Thyroid gland (tissue), 4 donors: Measurements from ENCODE around the gene GNAI1.

Source experiments
- CTCF ChIP-seq, 6 experiments: fragments of 200-600 bp in 3 of 6; fragments of 450-650 bp in 3 of 6; sonication (generic) in 3 of 6; IDR thresholded peaks; one replicate each; pipeline ENCODE4 v1.5.1; 2016 to 2019; ENCODE audit warnings: antibody characterized with exemption in 6 of 6, mild to moderate bottlenecking in 2 of 6, inconsistent platforms in 1 of 6, moderate library complexity in 1 of 6
- POLR2A ChIP-seq, 2 donors: fragments of 450-650 bp; IDR thresholded peaks; one replicate each; pipeline ENCODE4 v1.6.1; 2017; ENCODE audit warnings: antibody characterized with exemption in 2 of 2, mild to moderate bottlenecking in 2 of 2, moderate library complexity in 1 of 2

GRCh38 chr7:80093349-80093748 is 41.3 kb upstream of the GNAI1 start:
- TF ChIP-seq POLR2A (IDR thresholded peaks at IDR 0.05), result no peak
- no peak for TF ChIP-seq CTCF (IDR thresholded peaks at IDR 0.05)
